HG03354 (cell line): ENCODE results near the gene TRAF2.

ENCODE experiments used
- ATAC-seq: cut with Tn5 transposase; IDR thresholded peaks from one replicate; pipeline ENCODE4 v1.9.1; 2021; ENCODE audit warnings: mild to moderate bottlenecking; ENCODE audit not compliant: unreplicated experiment, poor library complexity, severe bottlenecking

Gene TRAF2

DNA sequence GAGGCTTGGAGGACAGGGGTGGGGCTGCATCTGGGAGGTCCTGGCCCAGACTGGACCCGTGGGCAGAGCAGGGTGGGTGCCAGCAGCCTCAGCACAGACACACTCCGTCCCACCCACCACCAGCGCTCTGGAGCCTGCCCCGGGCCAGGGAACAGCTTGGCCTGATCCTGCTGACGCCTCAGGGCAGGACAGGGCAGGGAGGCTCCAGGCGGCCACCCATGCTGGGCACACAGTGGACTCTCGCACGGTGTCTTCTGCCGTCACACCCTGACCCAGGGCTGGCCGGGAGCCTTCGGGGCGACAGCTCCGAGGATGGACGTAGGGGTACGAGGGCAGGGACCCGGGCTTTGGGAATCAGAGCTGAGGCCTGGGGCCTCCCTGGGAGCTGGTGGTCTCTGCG is 82.8 kb downstream of the TRAF2 start:
- ATAC-seq, result no peak

GRCh38 chr9:136969774-136970173 is 83.5 kb downstream of the TRAF2 start:
- ATAC-seq, result no peak

DNA sequence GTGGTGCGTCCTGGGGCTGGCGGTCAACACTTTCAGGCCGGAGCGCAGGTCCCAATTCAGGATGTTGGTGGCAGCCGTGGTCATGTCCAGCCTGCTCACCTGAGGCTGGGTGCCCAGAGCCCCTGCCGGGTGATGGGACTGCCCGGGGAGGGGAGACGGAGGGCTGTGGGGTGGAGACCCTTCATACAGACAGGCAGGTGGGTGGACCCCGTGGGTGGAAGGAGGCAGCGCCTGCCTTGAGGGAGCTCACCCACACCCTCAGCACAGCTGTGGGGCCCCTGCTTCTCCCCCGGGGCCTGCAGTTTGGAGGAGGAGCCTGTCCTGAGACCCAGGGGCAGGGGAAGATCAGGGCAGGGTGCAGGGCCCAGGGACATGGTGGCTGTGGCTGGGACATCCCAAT is 84.0 kb downstream of the TRAF2 start:
- no peak for ATAC-seq

- no peak for ATAC-seq
Observed at GRCh38 chr9:136971746-136972145, 85.4 kb downstream of the TRAF2 start.

DNA sequence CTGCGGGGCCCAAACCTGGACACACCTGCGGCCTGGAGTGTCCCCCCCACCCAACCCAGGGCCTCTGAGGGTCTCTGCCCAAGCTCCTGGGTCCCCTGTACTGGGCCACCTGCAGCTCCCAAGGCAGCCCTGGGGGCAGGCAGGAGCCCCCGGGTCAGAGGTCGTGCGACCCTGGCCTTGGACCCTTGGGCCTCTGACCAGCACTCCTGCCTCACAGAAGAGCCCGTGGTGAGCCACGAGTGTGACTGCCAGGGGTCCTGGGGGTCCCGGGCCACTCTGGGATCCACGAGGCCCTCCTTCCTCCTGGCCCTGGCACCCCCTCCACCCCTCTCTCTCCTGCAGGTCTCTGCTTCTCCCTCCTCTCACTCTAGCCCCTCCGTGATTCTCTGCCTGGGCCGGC is 86.0 kb downstream of the TRAF2 start:
- no peak for ATAC-seq

DNA sequence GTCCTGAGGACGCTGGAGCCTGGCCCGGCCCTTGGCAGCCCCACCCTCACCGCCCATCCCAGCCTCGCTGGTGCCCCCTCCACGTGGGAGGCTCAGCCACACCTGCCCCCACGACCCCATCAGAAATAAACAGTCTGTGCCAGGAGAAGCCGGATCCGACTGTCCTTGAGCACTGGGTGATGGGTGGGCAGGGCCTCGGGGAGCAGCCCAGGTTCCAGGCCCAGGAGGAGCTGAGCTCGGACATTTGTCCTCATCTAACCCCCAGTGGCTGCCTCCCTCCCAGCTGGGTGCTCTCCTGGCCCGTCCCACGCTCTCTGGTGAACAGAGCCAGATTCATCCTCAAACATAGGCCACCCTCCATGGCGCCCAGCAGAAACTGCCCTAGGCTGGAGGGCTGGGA is 86.4 kb downstream of the TRAF2 start:
- no peak for ATAC-seq

DNA sequence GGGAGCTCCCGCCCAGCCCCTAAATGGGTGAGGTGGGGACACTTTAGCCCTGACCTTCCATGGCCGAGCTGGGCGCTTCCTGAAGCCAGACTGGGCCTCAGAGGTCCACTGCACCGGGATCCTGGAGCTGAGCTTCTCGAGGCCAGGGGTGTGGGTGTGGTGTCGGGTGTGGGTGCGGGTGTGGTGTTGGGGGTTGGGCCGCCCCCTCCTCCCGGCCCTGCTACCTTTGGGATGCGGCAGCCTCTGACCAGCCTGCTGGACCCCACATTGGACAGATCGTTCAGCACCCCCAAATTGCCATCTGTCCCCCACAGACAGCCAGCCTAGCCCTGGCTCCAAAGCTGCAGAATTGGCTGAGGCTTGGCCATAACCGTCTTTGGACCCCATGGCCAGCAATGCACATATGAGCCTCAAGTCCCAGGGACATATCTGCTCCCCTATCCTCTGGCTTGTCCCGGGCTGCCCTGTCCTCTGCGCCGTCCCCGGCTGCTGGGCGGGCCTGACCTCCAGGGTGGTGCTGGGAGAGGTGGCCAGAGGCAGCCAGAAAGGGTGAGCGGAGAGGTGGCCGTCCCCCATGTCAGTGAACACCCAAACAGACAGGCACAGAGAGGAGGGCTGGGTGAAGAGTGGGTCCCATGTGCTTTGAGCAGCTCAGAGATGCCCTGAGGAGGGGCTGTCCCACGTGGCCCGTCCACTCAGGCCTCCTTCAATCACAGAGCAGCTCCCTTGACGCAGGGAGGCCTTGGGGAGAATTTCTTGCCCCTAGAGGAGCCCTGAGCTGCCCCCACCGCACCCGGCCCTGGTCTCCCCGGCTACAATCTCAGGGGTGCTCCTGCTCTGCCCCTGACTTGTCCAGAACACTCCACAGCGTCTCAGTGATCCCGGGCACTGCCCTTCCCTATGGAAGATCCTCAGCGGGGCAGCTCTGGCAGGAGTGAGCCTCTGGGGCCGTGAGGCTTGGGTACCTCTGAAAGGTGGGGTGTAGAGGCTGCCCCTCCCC is 87.6 kb downstream of the TRAF2 start:
- ATAC-seq, result no peak

DNA sequence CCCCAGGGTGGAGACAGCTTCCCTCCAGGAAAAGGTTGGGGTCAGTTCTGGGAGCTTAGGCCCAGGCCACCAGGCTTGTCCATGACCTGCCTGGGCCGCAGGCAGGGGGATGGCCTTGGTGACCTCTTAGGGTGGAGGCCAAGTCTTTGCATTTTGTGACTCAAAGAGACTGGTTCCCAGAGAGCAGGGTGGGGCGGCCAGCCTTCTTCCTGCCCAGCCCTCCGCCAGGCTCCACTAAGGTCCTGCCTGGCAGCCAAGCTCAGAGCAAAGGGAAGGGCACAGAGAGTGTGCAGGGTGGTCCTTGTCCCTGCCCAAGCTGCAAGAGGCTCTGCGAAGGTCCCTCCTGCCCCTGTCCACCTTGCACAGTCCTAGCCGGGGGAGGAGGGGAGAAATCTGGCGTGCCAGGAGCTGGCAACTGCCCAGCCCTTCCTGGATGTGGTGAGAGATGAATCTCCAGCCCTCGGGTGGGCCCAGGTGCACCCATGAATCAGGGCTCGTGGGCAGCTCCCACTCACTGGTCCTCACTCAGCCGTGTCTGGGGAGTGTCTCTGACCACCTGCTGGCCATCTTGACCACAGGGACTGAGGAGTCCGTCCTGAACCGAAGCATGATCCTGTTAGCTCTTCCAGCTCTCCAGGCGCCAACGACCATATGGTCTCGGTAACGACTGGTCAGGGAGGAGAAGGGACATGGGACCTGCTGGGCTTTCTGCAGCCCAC is 88.7 kb downstream of the TRAF2 start:
- ATAC-seq, result no peak

DNA sequence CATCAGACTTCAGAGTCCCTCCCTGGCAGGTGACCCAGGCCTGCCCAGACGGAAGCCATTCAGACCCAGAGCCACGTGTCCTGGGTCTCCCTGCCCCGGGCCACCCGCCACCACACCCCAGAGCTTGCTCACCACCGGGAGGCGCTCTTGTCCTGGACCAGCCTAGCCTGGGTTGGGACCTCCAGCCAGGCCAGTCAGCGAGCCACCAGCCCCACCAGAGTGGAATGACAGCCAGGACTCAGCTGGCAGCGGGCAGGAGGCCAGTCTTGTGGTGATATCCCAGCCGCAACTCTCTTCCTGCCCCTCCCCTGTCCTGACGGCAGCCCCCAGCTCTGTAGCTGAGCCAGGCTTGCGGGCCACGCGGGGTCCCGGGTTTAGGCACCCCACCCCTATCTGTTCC is 89.3 kb downstream of the TRAF2 start:
- no peak for ATAC-seq
